K562 (cell line): ENCODE results near the gene BPHL. TPM values are rescaled to one million over a fixed set of nuclear protein-coding genes. Genes with fewer than 3 reads are reported as not detected.

Source experiments
- ATAC-seq: fragments of 200-7000 bp; cut with Tn5 transposase; 3 replicates; pipeline ENCODE4 v1.9.1; 2020; ENCODE audit warnings: moderate library complexity
- BruUV-seq: library from RNA; stranded (reverse); fragments of 400-500 nt; replicated peaks from 2 replicates; lab custom pipeline; 2021; lab: Mats Ljungman, UMichigan
- CTCF ChIA-PET: fragments of 300-600 bp; formaldehyde crosslinking; extraction: SDS; loops from one replicate; lab custom pipeline; 2021; ENCODE audit warnings: low intra/inter-chr PET ratio; lab: Yijun Ruan, JAX
- POLR2A ChIA-PET: fragments of 300-600, 350-650 bp; sonication (Branson Sonifier 250); formaldehyde crosslinking; extraction: SDS; loops from one replicate; lab custom pipeline; 2021; ENCODE audit warnings: antibody characterized with exemption, inconsistent platforms; lab: Yijun Ruan, JAX
- DNase-seq, 4 experiments: peaks; one replicate each; pipeline versions ENCODE4 v3.0.0 to v3.0.0-alpha.2; 2011 to 2018; ENCODE audit warnings: low spot score in 3 of 4, mixed read lengths in 3 of 4; ENCODE audit errors: extremely low read depth in 1 of 4
- FAIRE-seq: peaks from 2 replicates; lab custom pipeline; 2011; peaks lifted over from hg19 to GRCh38; lab: Jason Lieb, UNC
- H2AFZ ChIP-seq: 2 replicates; pipeline ENCODE4 v1.6.0; 2011; ENCODE audit warnings: low read depth, low read length, control low read depth, inconsistent platforms
- H3K27ac ChIP-seq: fragments of 200-600 bp; 3 replicates; pipeline ENCODE4 v1.8.0; 2011; ENCODE audit warnings: low read depth, mild to moderate bottlenecking, control low read depth, inconsistent platforms, low read length, moderate library complexity, mixed read lengths; ENCODE audit errors: extremely low read depth
- H3K27me3 ChIP-seq, 2 experiments: fragments of 300-600 bp in 1 of 2; 2 replicates in 1 of 2; 3 replicates in 1 of 2; pipeline versions ENCODE4 v1.6.0 to v1.8.0; 2011; ENCODE audit warnings: inconsistent platforms in 2 of 2, low read length in 2 of 2, mild to moderate bottlenecking in 1 of 2, mixed read lengths in 1 of 2, moderate library complexity in 1 of 2; ENCODE audit not compliant: control insufficient read depth in 2 of 2, insufficient read depth in 2 of 2
- H3K36me3 ChIP-seq: fragments of 300-600 bp; 3 replicates; pipeline ENCODE4 v1.8.0; 2011; ENCODE audit warnings: mild to moderate bottlenecking, low read length, inconsistent platforms; ENCODE audit not compliant: control insufficient read depth, insufficient read depth
- H3K4me1 ChIP-seq, 2 experiments: fragments of 200-600 bp in 1 of 2; replicated peaks in 1 of 2; 2 replicates in 1 of 2; 3 replicates in 1 of 2; pipeline versions ENCODE4 v1.5.1 to v1.8.0; 2011; ENCODE audit warnings: inconsistent platforms in 2 of 2, low read length in 2 of 2, mild to moderate bottlenecking in 1 of 2, mixed read lengths in 1 of 2, moderate library complexity in 1 of 2; ENCODE audit not compliant: control insufficient read depth in 2 of 2, insufficient read depth in 2 of 2
- H3K4me2 ChIP-seq: 2 replicates; pipeline ENCODE4 v1.6.1; 2011; ENCODE audit warnings: low read length, control low read depth, inconsistent platforms, mixed read lengths; ENCODE audit not compliant: insufficient read depth
- H3K4me3 ChIP-seq: fragments of 200-600 bp; sonication (generic), shearing (Covaris generic); 2 replicates; pipeline ENCODE4 v1.5.1; 2016; ENCODE audit warnings: control low read depth, inconsistent platforms
- H3K79me2 ChIP-seq: fragments of 200-600 bp; 3 replicates; pipeline ENCODE4 v1.8.0; 2011; ENCODE audit warnings: low read length, inconsistent platforms; ENCODE audit not compliant: control insufficient read depth, insufficient read depth
- H3K9ac ChIP-seq, 2 experiments: 2 replicates each; pipeline versions ENCODE4 v1.6.0 to v1.6.1; 2011; ENCODE audit warnings: low read depth in 2 of 2, low read length in 2 of 2, control low read depth in 1 of 2, inconsistent platforms in 1 of 2, mild to moderate bottlenecking in 1 of 2, mixed read lengths in 1 of 2; ENCODE audit not compliant: insufficient read depth in 1 of 2
- H3K9me1 ChIP-seq: one replicate; pipeline ENCODE4 v1.6.0; 2011; ENCODE audit warnings: inconsistent platforms, mild to moderate bottlenecking, low read length, moderate library complexity; ENCODE audit not compliant: control insufficient read depth, insufficient read depth
- H3K9me3 ChIP-seq: replicated peaks from 2 replicates; pipeline ENCODE4 v1.5.1; 2011; ENCODE audit warnings: low read depth, low read length, inconsistent platforms; ENCODE audit not compliant: control insufficient read depth, insufficient read depth
- H4K20me1 ChIP-seq: replicated peaks from 2 replicates; pipeline ENCODE4 v1.6.1; 2011; ENCODE audit warnings: low read length, inconsistent platforms, mixed read lengths; ENCODE audit not compliant: control insufficient read depth, insufficient read depth
- BCOR ChIP-seq: fragments of 450-650 bp; IDR thresholded peaks from 2 replicates; pipeline ENCODE4 v1.6.1; 2016
- EP400 ChIP-seq: fragments of 450-650 bp; IDR thresholded peaks from 2 replicates; pipeline ENCODE4 v1.6.1; 2017; ENCODE audit warnings: antibody characterized with exemption, mild to moderate bottlenecking, moderate library complexity
- KAT8 ChIP-seq: fragments of 450-650 bp; IDR thresholded peaks from 2 replicates; pipeline ENCODE4 v1.6.1; 2016; ENCODE audit warnings: low read depth, mild to moderate bottlenecking
- MEIS2 ChIP-seq: fragments of 450-650 bp; IDR thresholded peaks from 2 replicates; pipeline ENCODE4 v1.6.1; 2014; ENCODE audit warnings: mild to moderate bottlenecking; ENCODE audit not compliant: partially characterized antibody
- MYC ChIP-seq, 2 experiments: fragments of 250-450 bp in 1 of 2; sonication (Bioruptor Pico) in 1 of 2; IDR thresholded peaks; 2 replicates each; pipeline versions ENCODE4 v1.5.1 to v1.6.1; 2012 to 2021; ENCODE audit warnings: low read depth in 2 of 2, borderline replicate concordance in 1 of 2, improper control_type of control experiment in 1 of 2, low read length in 1 of 2, mild to moderate bottlenecking in 1 of 2, moderate library complexity in 1 of 2
- ZBTB49 ChIP-seq: sonication (generic); formaldehyde crosslinking; IDR thresholded peaks from 2 replicates; pipeline ENCODE4 v1.8.0; 2022; ENCODE audit warnings: missing genetic modification reagents, mild to moderate bottlenecking, borderline replicate concordance
- ZKSCAN1 ChIP-seq: fragments of 150-350 bp; IDR thresholded peaks from 2 replicates; pipeline ENCODE4 v1.6.1; 2016; ENCODE audit warnings: low read depth, low read length
- WGBS: fragments of 100-300 bp; shearing (Covaris generic); methylation state at CpG from one replicate; pipeline ENCODE4 v1.1.6; 2016; ENCODE audit warnings: low coverage, mixed read lengths; ENCODE audit not compliant: insufficient coverage; ENCODE audit errors: missing lambda C conversion rate; 5-methylcytosine and 5-hydroxymethylcytosine counted together
- in situ Hi-C: fragments of 300-500 bp; cut with MboI; formaldehyde crosslinking; loops from 4 replicates; pipeline ENCODE4 v1.15.0; 2018; ENCODE audit warnings: inconsistent platforms, mixed read lengths
- intact Hi-C: fragments of 100-400 bp; cut with micrococcal nuclease; formaldehyde crosslinking; loops from 2 replicates; pipeline ENCODE4 v1.14.2; 2022
- polyA plus RNA-seq, 8 experiments: library from polyadenylated mRNA; depleted of rRNA in 4 of 8; stranded (reverse) in 5 of 8; unstranded in 3 of 8; fragments of >200 nt; fragmentation: Nextera tagmentation in 2 of 8; fragmentation: Illumina TruSeq in 1 of 8; extraction: Ambion mirVana in 2 of 8; extraction: Trizol in 1 of 8; gene quantifications; 2 replicates each; pipeline versions ENCODE4 v1.2.1 to v1.2.3, GENCODE V29; 2011 to 2014; ENCODE audit warnings: inconsistent platforms in 1 of 8, missing spikeins in 1 of 8
- total RNA-seq, 7 experiments: library from RNA; depleted of rRNA in 6 of 7; stranded (reverse); fragments of >200 nt in 6 of 7; fragmentation: Illumina TruSeq in 2 of 7; extraction: Trizol in 2 of 7; gene quantifications; 2 replicates each; pipeline versions ENCODE4 v1.2.1 to v1.2.3, GENCODE V29; 2011 to 2021; ENCODE audit warnings: low replicate concordance in 1 of 7

The BPHL gene
- total and polyA plus RNA-seq, 9 of the 15 experiments (the other 6 are each of a cell fraction or from before 2014, with no cell fraction given): 3.5 to 17.4 (median 8.2) TPM

DNA sequence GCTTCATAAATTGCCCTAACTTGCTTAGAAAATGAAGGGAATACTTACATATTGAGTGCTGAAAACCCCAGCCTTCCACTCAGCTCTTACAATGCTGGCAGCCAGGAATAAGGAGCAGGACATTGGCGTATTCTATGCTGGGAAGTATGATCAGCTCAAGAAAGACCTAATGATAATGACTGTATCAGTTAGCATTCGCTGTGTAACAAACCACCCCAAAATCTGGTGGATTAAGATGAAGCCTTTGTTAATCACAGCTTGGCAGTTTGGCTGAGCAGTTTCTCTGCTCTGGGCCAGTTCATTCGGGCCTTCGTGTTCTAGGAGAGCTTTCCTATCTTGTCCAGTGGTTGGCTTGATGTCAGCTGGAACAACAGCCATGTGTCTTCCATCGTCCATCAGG is 72.3 kb downstream of the BPHL start (continued):
- TF ChIP-seq MYC (IDR thresholded peaks at IDR 0.05; ENCODE audit: low read depth, low read length): no peak
- no peak for TF ChIP-seq MYC (CRISPR knock-in tag; IDR thresholded peaks at IDR 0.05; ENCODE audit: borderline replicate concordance, low read depth)
- TF ChIP-seq BCOR: peak; percentile 73
- no peak for TF ChIP-seq EP400
- TF ChIP-seq ZKSCAN1: no peak
- no peak for TF ChIP-seq ZBTB49
- TF ChIP-seq, all 486 proteins: peak for 6

GRCh38 chr6:3193102-3193849 is 74.8 kb downstream of the BPHL start:
- Histone ChIP-seq H3K9me1 (no peaks in the 10 kb centered on the region), H3K36me3 (no peaks in the 10 kb centered on the region), H3K27me3 (no peaks in the 10 kb centered on the region), H3K4me2 (no peak overlapping the region), H3K9ac (peak overlapping the region in 1 of 2 experiments; percentile 46; a peak in 1 of 4 replicates), H3K9me3 (peaks cover 10% of the 10 kb centered on the region; the same call in 1 of the 2 replicates), H2AFZ (peak overlapping the region; percentile 23), H3K4me3 (no peak overlapping the region), H3K27ac (no peak overlapping the region), H3K79me2 (peaks cover 11% of the 10 kb centered on the region; the same call in 2 of the 3 replicates), H3K4me1 (peaks cover 14 to 19% of the 10 kb centered on the region in 2 experiments; a peak in 4 of 5 replicates), H4K20me1 (no peaks in the 10 kb centered on the region)
- ChIA-PET POLR2A (interaction anchor here (0.6 to 2.2 kb wide), 7 partner anchors 11 to 70 kb away, joined by 3 to 8 read pairs (median 5); partner anchors contain the start of gene TUBB2A), CTCF (no interaction called here)
- no peak for FAIRE-seq
- no peak for ATAC-seq
- in situ Hi-C loops (no loop called here), intact Hi-C loops (no loop called here)
- DNase-seq: no peak
- WGBS: 73% methylated on average over 23 of the region's 23 CpGs
- TF ChIP-seq MEIS2: peak; percentile 35
- no peak for TF ChIP-seq KAT8
- no TSS peak for BruUV-seq
